Peyer's patch (tissue), 4 donors: Measurements from ENCODE around the gene P3H3. TPM values are rescaled to one million over a fixed set of nuclear protein-coding genes. Genes with fewer than 3 reads are reported as not detected.

Source experiments
- DNase-seq, 3 donors: peaks; one replicate each; pipeline ENCODE4 v3.0.0-alpha.2; 2017 to 2019
- H3K27ac ChIP-seq, 4 donors: fragments of 200-600 bp; sonication (generic); one replicate each; pipeline ENCODE4 v1.5.1; 2016 to 2019
- H3K27me3 ChIP-seq, 2 donors: fragments of 200-600 bp; sonication (generic); one replicate each; pipeline ENCODE4 v1.5.1; 2019
- H3K36me3 ChIP-seq, 3 donors: fragments of 200-600 bp; sonication (generic); one replicate each; pipeline ENCODE4 v1.5.1; 2016 to 2019
- H3K4me1 ChIP-seq, 4 donors: fragments of 200-600 bp; sonication (generic); one replicate each; pipeline ENCODE4 v1.5.1; 2016 to 2019
- H3K4me3 ChIP-seq, 4 donors: fragments of 200-600 bp; sonication (generic); 1 replicate in 3 of 4; 2 replicates in 1 of 4; pipeline ENCODE4 v1.5.1; 2016 to 2019; ENCODE audit warnings: mild to moderate bottlenecking in 1 of 4
- H3K9me3 ChIP-seq, 4 donors: fragments of 200-600 bp; sonication (generic); one replicate each; pipeline ENCODE4 v1.5.1; 2016 to 2019; ENCODE audit warnings: mild to moderate bottlenecking in 1 of 4
- POLR2A ChIP-seq, 2 donors: fragments of 450-650 bp; IDR thresholded peaks; one replicate each; pipeline ENCODE4 v1.5.1; 2017; ENCODE audit warnings: antibody characterized with exemption in 2 of 2, mild to moderate bottlenecking in 2 of 2, moderate library complexity in 2 of 2
- total RNA-seq, 4 donors: library from RNA; depleted of rRNA; stranded (reverse); fragments of >200 nt; gene quantifications; one replicate each; pipeline ENCODE4 v1.1.0, GENCODE V29; 2016
- TF ChIP-seq, protein P1 (sequence below), 6 experiments: fragments of 450-650 bp in 4 of 6; fragments of 200-600 bp in 2 of 6; sonication (generic) in 1 of 6; IDR thresholded peaks; one replicate each; pipeline ENCODE4 v1.5.1; 2017 to 2019; ENCODE audit warnings: antibody characterized with exemption in 6 of 6, mild to moderate bottlenecking in 3 of 6, moderate library complexity in 1 of 6

P3H3 gene
- total RNA-seq, 4 donors from 2014 or later, result 3.7 to 40.4 (median 8.7) TPM

DNA sequence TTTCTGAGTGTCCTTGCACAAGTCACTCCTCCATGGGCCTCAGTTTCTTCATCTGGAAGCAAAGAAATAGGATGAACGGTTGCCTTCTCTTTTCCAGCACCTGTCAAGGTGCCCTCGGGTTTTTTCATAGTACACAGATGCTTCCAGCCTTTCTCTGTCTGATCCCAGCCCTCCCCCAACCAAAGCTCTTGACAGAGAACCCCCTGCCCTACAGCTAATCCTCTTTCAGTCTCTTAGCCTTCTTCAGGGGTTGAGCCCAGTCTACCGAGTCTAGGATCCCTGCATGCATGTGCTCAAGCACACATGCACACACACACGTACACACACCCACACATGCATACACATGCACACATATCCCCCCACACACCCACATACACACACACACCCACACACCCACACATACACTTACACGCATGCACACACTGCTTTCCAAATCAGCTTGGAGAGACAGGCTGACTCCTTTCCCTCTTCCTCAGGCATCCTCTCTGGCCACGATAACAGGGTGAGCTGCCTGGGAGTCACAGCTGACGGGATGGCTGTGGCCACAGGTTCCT lies 18.2 kb downstream of the P3H3 start:
- H3K27ac ChIP-seq, result no peak overlapping the region
- no peak overlapping the region for H3K4me3 ChIP-seq
- peaks cover 0 to 31% (median 0%) of the 10 kb centered on the region in 3 donors for H3K36me3 ChIP-seq
- H3K9me3 ChIP-seq, result no peaks in the 10 kb centered on the region
- H3K27me3 ChIP-seq, result no peaks in the 10 kb centered on the region
- DNase-seq, result no peak
- peaks cover 0 to 5% (median 2%) of the 10 kb centered on the region in 4 donors for H3K4me1 ChIP-seq
- TF ChIP-seq, protein P1, sequence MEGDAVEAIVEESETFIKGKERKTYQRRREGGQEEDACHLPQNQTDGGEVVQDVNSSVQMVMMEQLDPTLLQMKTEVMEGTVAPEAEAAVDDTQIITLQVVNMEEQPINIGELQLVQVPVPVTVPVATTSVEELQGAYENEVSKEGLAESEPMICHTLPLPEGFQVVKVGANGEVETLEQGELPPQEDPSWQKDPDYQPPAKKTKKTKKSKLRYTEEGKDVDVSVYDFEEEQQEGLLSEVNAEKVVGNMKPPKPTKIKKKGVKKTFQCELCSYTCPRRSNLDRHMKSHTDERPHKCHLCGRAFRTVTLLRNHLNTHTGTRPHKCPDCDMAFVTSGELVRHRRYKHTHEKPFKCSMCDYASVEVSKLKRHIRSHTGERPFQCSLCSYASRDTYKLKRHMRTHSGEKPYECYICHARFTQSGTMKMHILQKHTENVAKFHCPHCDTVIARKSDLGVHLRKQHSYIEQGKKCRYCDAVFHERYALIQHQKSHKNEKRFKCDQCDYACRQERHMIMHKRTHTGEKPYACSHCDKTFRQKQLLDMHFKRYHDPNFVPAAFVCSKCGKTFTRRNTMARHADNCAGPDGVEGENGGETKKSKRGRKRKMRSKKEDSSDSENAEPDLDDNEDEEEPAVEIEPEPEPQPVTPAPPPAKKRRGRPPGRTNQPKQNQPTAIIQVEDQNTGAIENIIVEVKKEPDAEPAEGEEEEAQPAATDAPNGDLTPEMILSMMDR (IDR thresholded peaks at IDR 0.05), result no peak
- TF ChIP-seq POLR2A (IDR thresholded peaks at IDR 0.05), result no peak

DNA sequence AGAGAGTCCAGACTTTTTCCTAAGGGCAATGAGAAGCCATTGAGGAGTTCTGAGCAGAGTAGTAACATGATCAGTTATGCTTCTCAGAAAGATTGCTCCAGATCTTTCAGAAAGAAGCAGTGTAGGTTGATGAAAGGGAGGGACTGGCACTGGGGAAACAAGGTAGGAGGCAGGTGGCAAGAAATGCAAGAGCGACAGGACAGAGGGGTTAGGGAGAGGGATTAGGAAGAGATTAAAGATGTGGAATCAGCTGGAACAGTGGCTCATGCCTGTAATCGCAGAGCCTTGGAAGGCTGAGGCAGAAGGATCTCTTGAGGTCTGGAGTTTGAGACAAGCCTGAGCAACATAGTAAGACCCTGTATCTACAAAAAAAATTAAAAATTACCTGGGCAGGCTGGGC lies 19.5 kb downstream of the P3H3 start:
- H3K9me3 ChIP-seq, result no peaks in the 10 kb centered on the region
- H3K4me1 ChIP-seq, result peaks cover 0 to 5% (median 2%) of the 10 kb centered on the region in 4 donors
- no peaks in the 10 kb centered on the region for H3K27me3 ChIP-seq
- no peak for DNase-seq
- peaks cover 0 to 31% (median 0%) of the 10 kb centered on the region in 3 donors for H3K36me3 ChIP-seq
- no peak for TF ChIP-seq POLR2A (IDR thresholded peaks at IDR 0.05)
- TF ChIP-seq, protein P1 (IDR thresholded peaks at IDR 0.05), result no peak
- no peak overlapping the region for H3K27ac ChIP-seq
- no peak overlapping the region for H3K4me3 ChIP-seq

DNA sequence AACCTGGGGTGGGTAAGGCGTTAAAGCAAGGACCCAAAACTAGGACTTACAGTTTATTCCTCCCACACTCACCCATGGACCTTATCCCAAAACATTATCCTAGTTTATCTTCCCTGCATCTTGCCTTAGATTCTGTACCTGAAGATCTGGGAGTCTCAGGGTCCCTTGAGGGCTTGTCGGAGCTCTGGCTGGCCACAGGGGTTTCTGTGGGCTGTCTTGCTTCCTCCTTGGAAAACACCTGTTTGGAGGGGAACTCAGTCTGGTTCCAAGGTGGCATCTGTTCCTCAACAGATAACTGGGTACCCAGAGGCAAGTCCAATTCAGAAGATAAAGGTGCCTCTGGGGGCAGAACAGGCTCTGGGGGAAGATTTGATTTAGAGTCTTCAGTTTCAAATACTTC lies 21.2 kb downstream of the P3H3 start:
- Histone ChIP-seq H3K27me3 (no peaks in the 10 kb centered on the region), H3K9me3 (no peaks in the 10 kb centered on the region), H3K36me3 (peaks cover 0 to 31% (median 0%) of the 10 kb centered on the region in 3 donors), H3K4me1 (peaks cover 0 to 14% (median 7%) of the 10 kb centered on the region in 4 donors), H3K4me3 (peak overlapping the region in 1 of 4 donors; percentile 71), H3K27ac (no peak overlapping the region)
- no peak for DNase-seq
- no peak for TF ChIP-seq POLR2A (IDR thresholded peaks at IDR 0.05)
- TF ChIP-seq, protein P1 (IDR thresholded peaks at IDR 0.05), result no peak

DNA sequence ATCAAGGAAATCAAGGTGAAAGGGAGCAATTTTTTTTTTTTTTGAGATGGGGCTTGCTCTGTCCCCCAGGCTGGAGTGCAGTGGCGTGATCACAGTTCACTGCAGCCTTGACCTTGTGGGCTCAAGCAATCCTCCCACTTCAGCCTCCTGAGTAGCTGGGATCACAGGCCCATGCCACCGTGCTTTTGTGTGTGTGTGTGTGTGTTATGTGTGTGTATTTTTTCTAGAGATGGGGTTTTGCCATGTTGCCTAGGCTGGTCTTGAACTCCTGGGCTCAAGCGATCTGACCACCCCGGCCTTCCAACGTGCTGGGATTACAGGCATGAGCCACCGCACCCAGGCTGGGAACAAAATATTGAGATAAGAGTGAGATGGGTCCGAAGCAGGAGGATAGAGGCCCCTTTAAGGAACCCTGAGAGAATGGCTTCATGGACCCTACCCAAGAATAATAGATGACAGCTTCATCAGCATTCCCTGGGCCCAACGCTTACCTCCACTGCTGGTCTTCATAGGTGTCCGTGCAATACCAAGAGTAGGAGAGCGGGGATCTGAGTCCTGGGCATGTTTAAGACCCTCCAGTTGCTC lies 21.9 kb downstream of the P3H3 start:
- DNase-seq, result no peak
- TF ChIP-seq POLR2A (IDR thresholded peaks at IDR 0.05), result no peak
- TF ChIP-seq, protein P1 (IDR thresholded peaks at IDR 0.05), result no peak
- Histone ChIP-seq H3K9me3 (no peaks in the 10 kb centered on the region), H3K4me3 (peak overlapping the region in 3 of 4 donors; percentile 57 to 74 (median 71)), H3K4me1 (peaks cover 0 to 14% (median 7%) of the 10 kb centered on the region in 4 donors), H3K36me3 (peaks cover 0 to 31% (median 0%) of the 10 kb centered on the region in 3 donors), H3K27ac (peak overlapping the region in 3 of 4 donors; percentile 96 to 99 (median 96)), H3K27me3 (no peaks in the 10 kb centered on the region)

DNA sequence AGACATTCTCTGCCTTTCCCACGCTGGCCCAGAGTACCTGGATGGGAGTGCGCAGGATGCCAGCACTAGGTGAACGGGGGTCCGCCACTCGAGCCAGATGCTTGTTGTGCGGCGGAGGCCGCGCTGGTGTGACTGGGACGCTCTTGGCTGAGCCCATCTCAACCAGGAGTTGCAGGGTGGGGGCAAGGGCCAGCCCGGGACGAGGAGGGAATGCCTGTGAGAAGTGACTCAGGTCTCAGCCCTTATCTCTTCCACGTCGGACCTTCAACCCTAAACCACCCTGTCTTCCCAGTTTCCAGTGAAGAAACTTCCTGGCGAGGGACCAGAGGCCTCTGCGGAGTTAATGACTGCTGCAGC lies 22.6 kb downstream of the P3H3 start:
- peaks cover 0 to 14% (median 7%) of the 10 kb centered on the region in 4 donors for H3K4me1 ChIP-seq

More for the DNA sequence above, 22.6 kb downstream of the P3H3 start:
- Histone ChIP-seq H3K36me3 (peaks cover 0 to 32% (median 0%) of the 10 kb centered on the region in 3 donors), H3K4me3 (peak overlapping the region; percentile 57 to 74 (median 66)), H3K27me3 (no peaks in the 10 kb centered on the region), H3K27ac (peak overlapping the region; percentile 89 to 99 (median 96)), H3K9me3 (no peaks in the 10 kb centered on the region)
- TF ChIP-seq, protein P1 (IDR thresholded peaks at IDR 0.05), result no peak
- TF ChIP-seq POLR2A (IDR thresholded peaks at IDR 0.05), result peak; percentile 70 to 75
- peak in 2 of 3 donors; percentile 84 to 89 for DNase-seq
